Measurements from ENCODE around the gene UBE2D2.

UBE2D2 gene

GRCh38 chr5:139649082-139649991 is 88.2 kb downstream of the UBE2D2 start:
- DNase-seq, result no peak

GRCh38 chr5:139650031-139650688 is 89.0 kb downstream of the UBE2D2 start:
- no peak for DNase-seq

DNA sequence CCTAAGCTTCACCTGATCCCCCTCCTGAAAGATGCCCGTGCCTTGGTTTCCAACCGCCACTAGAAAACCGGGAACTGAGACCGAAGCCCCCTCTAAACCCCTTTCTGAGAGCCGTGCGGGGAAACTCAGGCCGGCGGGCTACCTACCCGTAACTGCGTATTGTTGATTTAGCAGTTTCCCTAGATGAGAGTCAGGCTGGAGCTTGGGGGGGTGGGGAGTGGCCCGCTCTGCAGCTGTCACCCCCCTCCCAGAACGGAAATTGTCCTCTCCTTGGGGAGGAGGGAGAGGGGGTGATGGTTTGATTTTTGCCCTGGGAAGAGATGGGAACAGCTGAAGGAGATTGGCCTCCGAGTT is 89.5 kb downstream of the UBE2D2 start:
- DNase-seq, result no peak

DNA sequence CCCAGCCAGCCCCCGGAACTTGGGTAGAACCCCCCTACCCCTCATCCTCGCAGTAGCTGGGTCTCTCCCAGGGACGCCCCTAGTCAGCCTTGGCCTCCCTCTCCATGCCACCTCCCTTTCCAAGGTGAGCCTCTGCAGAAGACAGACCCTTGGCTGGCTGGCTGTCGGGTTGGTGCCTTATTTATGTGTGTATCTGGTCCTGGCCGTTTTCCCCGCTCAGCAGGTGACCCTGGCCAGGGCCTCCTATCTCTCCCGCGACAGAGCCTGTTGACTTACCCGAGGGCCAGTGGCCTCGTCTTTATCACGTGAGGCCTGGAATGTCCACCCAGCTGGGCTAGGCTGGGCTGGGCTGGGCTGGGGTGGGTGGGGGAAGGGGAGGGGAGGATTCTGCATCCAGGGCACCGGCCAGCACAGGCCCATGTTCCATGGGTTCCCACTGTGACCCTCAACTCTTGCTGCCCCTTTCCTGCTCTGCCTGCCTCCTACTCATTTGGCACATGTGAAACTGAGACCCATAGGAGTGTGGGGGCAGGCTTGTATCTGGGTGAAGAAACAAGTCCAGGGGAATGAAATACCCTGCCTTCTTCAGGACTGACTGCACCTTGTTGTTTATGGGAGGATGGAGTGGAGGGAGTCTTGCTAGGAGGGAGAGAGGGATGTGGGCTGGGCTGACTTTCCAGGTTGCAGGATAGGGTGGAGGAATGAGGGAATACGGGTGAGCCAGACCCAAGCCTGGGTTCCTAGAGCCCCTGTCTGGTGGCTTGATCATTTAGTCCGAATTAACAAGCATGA is 90.1 kb downstream of the UBE2D2 start:
- no peak for DNase-seq

GRCh38 chr5:139651853-139652787 is 91.0 kb downstream of the UBE2D2 start:
- DNase-seq, result no peak

- DNase-seq, result no peak
Observed at GRCh38 chr5:139652788-139653241, 91.7 kb downstream of the UBE2D2 start.

DNA sequence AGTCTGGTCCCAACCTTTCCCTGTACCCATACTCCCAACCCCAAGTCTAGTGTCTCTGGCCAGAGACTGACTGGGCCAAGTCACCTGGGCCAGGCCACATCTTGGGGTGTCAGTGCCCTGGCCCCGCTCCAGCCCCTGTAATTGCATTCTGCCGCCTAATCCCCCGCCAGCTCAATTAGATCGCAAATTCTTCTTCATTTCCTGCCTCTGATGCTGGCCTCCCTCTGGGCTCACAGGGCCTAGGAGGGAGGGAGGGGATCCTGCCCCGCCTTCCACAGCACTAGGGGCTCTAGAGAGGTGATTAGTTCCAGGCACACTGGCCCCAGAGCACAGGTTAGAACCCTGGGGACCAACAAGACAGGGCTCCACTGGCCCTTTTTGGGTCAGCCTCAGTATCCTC is 92.5 kb downstream of the UBE2D2 start:
- DNase-seq, result no peak

GRCh38 chr5:139654464-139654863 is 93.3 kb downstream of the UBE2D2 start:
- DNase-seq, result no peak

DNA sequence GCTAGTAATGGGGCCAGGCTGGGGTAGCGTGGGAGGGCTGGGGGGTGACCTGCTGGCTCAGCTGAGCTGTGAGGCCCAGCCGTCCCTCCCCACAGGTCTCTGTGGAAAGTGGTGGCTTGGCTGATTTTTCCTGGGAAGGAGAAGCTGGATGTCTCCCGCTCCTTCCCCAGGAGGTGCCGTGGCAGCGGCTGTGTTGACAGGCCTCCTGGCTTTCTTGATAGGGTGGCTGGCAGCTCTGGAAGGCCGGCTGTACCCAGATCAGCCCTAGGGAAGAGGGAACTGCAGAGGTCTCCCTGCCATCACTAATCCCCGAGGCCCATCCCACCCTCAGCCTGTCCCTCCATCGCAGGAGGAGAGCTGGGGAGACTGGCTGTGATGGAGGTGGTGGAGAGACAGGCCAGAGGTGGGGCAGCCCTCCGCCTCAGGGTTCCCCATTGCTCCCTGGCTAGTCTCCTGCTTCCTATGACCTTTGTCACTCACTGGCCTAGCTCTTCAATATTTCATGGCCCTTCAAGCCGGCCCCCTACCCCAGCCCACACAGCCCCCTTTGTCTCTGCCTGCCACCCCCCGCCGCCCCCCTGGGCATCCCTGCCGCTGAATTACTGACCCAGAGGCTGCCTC is 93.8 kb downstream of the UBE2D2 start:
- no peak for DNase-seq

DNA sequence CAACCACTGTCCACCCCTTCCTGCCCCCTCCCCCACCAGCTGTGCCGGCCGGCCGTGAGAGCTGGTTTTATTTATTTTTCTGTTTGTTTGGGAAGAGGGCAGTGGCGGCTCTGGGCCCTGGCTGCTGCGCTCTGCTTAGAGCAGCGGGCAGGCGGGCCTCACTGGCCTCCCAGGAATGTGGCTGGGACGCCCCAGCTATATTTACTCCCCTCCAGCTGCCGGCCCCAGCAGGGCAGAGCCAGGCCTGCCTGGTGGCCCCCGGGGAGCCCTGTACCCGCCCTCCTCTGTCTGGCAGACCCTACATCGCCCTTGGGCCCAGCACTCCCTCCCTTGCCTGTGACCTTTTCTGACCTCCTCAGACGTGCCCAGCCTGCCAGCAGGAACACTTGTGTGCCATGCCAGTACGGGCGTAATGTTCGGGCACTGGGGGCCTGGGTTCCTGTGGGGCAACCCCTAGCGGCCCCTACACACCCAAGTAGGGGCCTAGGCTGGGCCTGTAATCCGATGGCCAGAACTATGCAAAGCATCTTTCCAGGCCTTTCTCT is 94.7 kb downstream of the UBE2D2 start:
- no peak for DNase-seq

- DNase-seq, result no peak
Observed at GRCh38 chr5:139657363-139658321, 96.5 kb downstream of the UBE2D2 start.

- DNase-seq, result no peak
Observed at GRCh38 chr5:139658501-139658927, 97.4 kb downstream of the UBE2D2 start.

GRCh38 chr5:139658928-139659667 is 98.0 kb downstream of the UBE2D2 start:
- no peak for DNase-seq

- DNase-seq, result no peak
Observed at GRCh38 chr5:139659695-139660101, 98.6 kb downstream of the UBE2D2 start.

GRCh38 chr5:139660105-139660922 is 99.2 kb downstream of the UBE2D2 start:
- DNase-seq, result no peak

GRCh38 chr5:139660923-139661814 is 100.0 kb downstream of the UBE2D2 start:
- no peak for DNase-seq

DNA sequence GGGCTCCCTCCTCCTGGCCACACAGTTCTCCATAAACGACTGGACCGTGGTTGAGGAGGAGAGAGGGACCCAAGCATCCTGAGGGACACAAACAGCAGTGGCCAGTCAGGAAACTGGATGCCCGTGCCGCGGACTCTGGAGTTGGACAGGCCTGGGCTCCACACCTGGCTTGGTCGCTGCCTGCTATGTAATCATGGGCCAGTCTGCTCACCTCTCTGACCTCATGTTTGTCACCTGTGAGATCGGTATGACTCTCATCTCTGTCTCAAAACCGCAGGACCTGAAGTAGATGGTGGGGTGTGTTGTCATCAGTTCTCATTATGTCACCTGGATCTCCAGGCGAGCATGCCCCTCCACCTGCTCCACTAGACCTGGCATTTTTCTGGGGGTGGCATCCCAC is 101.5 kb downstream of the UBE2D2 start:
- no peak for DNase-seq

All from activated effector memory CD4-positive, alpha-beta T cell treated with Interleukin-2 at 50 U/mL for 16 hours (primary cell).